ENCODE measurements around the gene MACROD2.

GRCh38 chr20:15380770-15381169, 1385.5 kb downstream of the MACROD2 start:
- TF ChIP-seq CTCF (IDR thresholded peaks at IDR 0.05) (no peak), EZH2 (IDR thresholded peaks at IDR 0.05; ENCODE audit: borderline replicate concordance, insufficient read depth, low read depth, low read length, poor library complexity, severe bottlenecking) (no peak)
